Right cardiac atrium (tissue), 5 donors: ENCODE results near the gene RNF7. TPM values are rescaled to one million over a fixed set of nuclear protein-coding genes. Genes with fewer than 3 reads are reported as not detected.

Source experiments
- ATAC-seq, 2 donors: fragments of 200-7000 bp; cut with Tn5 transposase; one replicate each; pipeline versions ENCODE4 v1.8.0 to v1.9.1; 2020; ENCODE audit warnings: moderate library complexity in 2 of 2, mild to moderate bottlenecking in 1 of 2
- DNase-seq, 3 donors: peaks; one replicate each; pipeline ENCODE4 v3.0.0-alpha.2; 2020
- H3K27ac ChIP-seq: one replicate; pipeline ENCODE4 v1.5.1; 2013; ENCODE audit warnings: mild to moderate bottlenecking, low read length, control low read depth, moderate library complexity
- H3K27me3 ChIP-seq: one replicate; pipeline ENCODE4 v1.6.1; 2013; ENCODE audit not compliant: control insufficient read depth, insufficient read depth
- H3K4me1 ChIP-seq: one replicate; pipeline ENCODE4 v1.6.1; 2013; ENCODE audit warnings: low read length; ENCODE audit not compliant: control insufficient read depth, insufficient read depth
- H3K4me3 ChIP-seq: one replicate; pipeline ENCODE4 v1.5.1; 2013; ENCODE audit warnings: low read length, control low read depth
- H3K9me3 ChIP-seq: one replicate; pipeline ENCODE4 v1.6.1; 2013; ENCODE audit warnings: low read length; ENCODE audit not compliant: control insufficient read depth
- WGBS: extraction: QIAGEN DNeasy Blood & Tissue Kit; methylation state at CpG from one replicate; pipeline ENCODE4 v1.1.7; 2013; 5-methylcytosine and 5-hydroxymethylcytosine counted together
- intact Hi-C, 4 donors: fragments of 100-400 bp; cut with DNase I; formaldehyde crosslinking; loops; one replicate each; pipeline versions ENCODE4 v1.11.0 to v1.14.0; 2022 to 2023
- polyA plus RNA-seq: library from polyadenylated mRNA; stranded (reverse); fragments of 200-250 nt; gene quantifications from one replicate; pipeline ENCODE4 v1.2.3, GENCODE V29; 2013
- total RNA-seq, 4 donors: library from RNA; stranded (reverse); fragmentation: NEBNext Ultra II Directional; extraction: Animal tissue kit (Norgen Biotek cat#: 25700); gene quantifications; one replicate each; pipeline ENCODE4 v1.2.1, GENCODE V29; 2021
- donor health status: healthy with polysubstance abuse.
- donor health status: DM: no; HTN: yes; CAD: no.
- donor health status: DM: no; HTN: no; CAD: no.
- donor health status: DM: no; HTN: yes; CAD: no; lungs with severe emphysema.
- donor health status: DM: yes; HTN: yes; CAD: no.

The RNF7 gene
- total and polyA plus RNA-seq, 5 donors, result 66.2 to 128 (median 79.1) TPM

DNA sequence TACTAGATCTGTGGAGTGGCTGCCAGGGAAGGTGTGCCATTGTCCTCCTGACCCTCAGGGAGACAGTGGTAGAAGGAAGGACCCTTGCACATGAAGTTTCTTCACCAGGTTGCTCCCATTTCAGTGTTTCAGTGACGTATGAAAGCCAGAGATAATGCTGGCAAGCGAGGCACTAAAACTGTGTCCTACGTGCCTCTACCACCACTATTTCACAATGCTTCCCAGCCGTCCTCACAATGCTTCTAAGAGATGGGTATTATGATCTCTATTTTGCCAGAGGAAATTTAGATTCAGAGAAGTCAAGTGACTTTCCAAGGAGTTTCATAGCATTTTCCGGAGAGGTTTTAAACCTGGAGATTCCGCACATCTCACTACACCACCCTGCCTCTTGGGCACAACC lies 28.0 kb upstream of the RNF7 start:
- H3K9me3 ChIP-seq, result no peaks in the 10 kb centered on the region
- ATAC-seq (no peak), DNase-seq (no peak)
- 92% methylated on average over 6 of the region's 6 CpGs for WGBS
- no peaks in the 10 kb centered on the region for H3K4me1 ChIP-seq
- intact Hi-C loops, result no loop called here
- no peak overlapping the region for H3K4me3 ChIP-seq
- no peaks in the 10 kb centered on the region for H3K27me3 ChIP-seq
- H3K27ac ChIP-seq, result no peak overlapping the region

DNA sequence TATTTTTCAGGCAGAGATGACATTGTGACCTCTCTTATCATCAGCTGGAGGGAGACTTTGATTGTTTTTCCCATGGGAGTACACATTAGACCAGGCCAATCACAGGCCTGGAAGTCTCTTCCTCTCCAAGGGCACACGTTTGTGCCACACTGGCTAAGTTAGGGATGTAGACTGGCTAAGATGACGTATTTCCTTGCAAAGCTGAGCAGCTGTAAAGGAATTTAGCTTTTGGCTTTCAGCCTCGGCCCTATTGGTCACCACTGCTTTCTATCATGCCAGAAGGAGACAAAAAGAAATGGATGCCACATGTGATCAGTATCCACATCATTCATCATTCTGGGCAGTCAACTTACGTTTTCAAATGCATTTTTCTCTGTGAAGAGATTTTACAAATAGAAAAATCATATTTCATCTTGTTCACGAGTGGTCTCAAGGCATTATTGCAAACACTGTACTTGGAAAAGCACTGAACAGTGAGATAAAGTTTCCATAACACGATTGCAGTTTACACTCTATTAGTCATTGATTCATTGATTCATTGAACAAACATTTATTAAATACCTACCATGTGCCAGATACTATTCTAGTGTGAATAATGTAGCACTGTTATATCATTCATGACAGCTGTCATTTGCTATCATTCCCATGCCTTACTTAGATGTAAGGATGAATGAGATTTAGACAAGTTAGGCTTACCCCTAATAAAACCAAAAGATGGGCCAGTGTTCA lies 27.0 kb upstream of the RNF7 start:
- WGBS, result 39% methylated on average over 6 of the region's 6 CpGs
- ATAC-seq (peak; percentile 71 to 79), DNase-seq (peak in 1 of 3 donors; percentile 36)
- intact Hi-C loops, result no loop called here
- H3K4me3 ChIP-seq, result no peak overlapping the region
- H3K27me3 ChIP-seq, result no peaks in the 10 kb centered on the region
- H3K27ac ChIP-seq, result no peak overlapping the region
- no peaks in the 10 kb centered on the region for H3K4me1 ChIP-seq
- no peaks in the 10 kb centered on the region for H3K9me3 ChIP-seq

DNA sequence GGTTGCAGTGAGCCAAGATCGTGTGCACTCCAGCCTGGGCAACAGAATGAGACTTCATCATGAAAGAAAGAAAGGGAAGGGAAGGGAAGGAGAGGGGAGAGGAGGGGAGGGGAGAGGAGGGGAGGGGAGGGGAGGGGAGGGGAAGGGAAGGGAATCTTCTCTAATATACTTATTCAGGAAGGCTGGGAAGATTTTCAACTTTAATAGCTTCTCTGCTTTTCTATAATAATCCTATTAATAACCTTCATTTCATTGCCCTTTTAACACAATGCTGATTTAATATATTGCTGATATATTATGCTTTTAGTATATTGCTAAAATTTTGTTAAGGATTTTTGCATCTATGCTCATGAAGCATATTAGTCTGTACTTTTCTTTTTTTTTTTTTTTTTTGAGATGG lies 23.4 kb upstream of the RNF7 start:
- 90% methylated on average over 1 of the region's 1 CpG for WGBS
- ATAC-seq (no peak), DNase-seq (no peak)
- intact Hi-C loops, result no loop called here
- Histone ChIP-seq H3K27me3 (no peaks in the 10 kb centered on the region), H3K9me3 (no peaks in the 10 kb centered on the region), H3K4me3 (no peak overlapping the region), H3K27ac (no peak overlapping the region), H3K4me1 (no peaks in the 10 kb centered on the region)

DNA sequence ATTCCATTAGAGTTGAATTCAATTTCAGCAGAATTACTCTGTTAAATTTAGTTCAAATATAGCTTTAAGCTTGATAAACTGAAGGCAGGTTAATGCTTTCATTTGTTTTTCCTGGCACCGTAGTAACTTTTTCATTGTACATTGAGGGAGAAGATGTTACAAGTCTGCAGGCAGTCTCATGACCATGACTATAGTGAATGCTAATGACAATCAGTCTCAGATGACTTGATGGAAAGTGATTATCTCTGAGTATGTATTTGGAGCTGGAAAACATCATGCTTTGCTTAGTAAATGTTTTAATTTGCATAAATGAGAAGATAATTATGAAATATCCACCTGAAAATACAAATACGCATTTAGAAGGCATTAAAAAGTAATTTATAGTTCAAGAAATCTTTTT lies 16.0 kb upstream of the RNF7 start:
- WGBS, result 88% methylated on average over 2 of the region's 2 CpGs
- Histone ChIP-seq H3K4me3 (no peak overlapping the region), H3K27me3 (no peaks in the 10 kb centered on the region), H3K27ac (no peak overlapping the region), H3K4me1 (peaks cover 1% of the 10 kb centered on the region), H3K9me3 (no peaks in the 10 kb centered on the region)
- intact Hi-C loops, result no loop called here
- DNase-seq (no peak), ATAC-seq (no peak)

DNA sequence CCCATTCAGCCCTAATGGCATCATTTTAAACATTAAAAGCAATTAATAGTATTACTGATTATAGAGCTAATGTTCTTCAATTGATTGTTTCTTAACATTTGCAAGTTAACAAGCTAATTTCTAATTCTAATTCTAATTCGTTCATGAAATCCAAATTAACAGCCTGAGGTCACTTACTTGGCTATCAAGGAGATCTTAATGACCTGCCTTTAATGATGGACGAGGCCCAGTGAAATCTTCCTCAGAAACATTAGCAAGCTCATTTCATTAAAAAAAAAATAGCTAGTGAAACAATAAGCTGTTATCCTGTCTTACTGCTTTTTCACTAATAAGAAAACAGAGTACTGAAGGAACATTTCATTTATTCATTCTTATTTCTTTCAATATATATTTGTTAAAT lies 15.4 kb upstream of the RNF7 start:
- WGBS, result 76% methylated on average over 2 of the region's 2 CpGs
- ATAC-seq, result no peak
- no peak overlapping the region for H3K4me3 ChIP-seq
- no peak for DNase-seq
- peaks cover 1% of the 10 kb centered on the region for H3K4me1 ChIP-seq
- H3K9me3 ChIP-seq, result no peaks in the 10 kb centered on the region
- no peaks in the 10 kb centered on the region for H3K27me3 ChIP-seq
- intact Hi-C loops, result no loop called here
- no peak overlapping the region for H3K27ac ChIP-seq

DNA sequence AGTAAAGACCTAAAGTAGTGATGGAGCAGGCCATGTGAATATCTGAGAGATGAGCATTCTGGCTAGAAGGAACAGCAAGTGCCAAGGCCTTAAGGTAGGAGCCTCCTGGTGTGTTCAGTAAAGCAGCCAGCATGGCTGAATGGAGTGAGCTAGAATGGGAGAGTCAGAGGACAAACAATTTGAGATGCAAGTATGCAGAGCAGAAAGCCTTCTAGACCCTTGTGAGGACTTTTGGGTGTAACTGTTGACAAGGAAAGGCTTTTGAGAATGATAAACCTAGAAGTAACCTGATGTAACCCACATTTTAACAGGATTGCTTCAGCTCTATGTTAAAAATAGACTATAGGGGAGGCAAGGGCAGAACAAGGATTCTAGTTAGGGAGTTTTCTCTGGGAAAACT lies 14.8 kb upstream of the RNF7 start:
- intact Hi-C loops, result no loop called here
- Histone ChIP-seq H3K27ac (no peak overlapping the region), H3K27me3 (no peaks in the 10 kb centered on the region), H3K4me1 (peaks cover 1% of the 10 kb centered on the region), H3K9me3 (no peaks in the 10 kb centered on the region), H3K4me3 (no peak overlapping the region)
- DNase-seq (no peak), ATAC-seq (no peak)

DNA sequence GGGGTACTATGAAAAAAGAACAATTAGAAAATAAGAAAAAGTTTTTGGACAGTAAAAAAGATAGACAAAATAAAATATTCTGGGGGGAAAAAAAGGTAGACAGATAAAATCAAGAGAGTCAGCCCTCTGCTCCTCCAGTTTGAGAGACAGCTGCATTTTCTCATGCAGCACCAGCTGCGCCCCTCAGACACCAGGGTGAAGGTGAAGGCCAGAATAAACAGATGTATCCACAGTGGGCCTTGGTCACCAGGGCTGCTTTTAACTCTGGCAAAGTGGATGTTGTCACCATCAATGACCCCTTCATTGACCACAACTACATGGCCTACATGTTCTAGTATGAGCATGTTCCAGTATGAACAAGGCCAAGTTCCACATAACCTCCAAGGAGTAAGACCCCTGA lies 13.9 kb upstream of the RNF7 start:
- ATAC-seq (no peak), DNase-seq (no peak)
- Histone ChIP-seq H3K27ac (no peak overlapping the region), H3K4me1 (peaks cover 1% of the 10 kb centered on the region), H3K4me3 (no peak overlapping the region), H3K9me3 (no peaks in the 10 kb centered on the region), H3K27me3 (no peaks in the 10 kb centered on the region)
- WGBS, result 98% methylated on average over 1 of the region's 1 CpG
- intact Hi-C loops, result no loop called here

DNA sequence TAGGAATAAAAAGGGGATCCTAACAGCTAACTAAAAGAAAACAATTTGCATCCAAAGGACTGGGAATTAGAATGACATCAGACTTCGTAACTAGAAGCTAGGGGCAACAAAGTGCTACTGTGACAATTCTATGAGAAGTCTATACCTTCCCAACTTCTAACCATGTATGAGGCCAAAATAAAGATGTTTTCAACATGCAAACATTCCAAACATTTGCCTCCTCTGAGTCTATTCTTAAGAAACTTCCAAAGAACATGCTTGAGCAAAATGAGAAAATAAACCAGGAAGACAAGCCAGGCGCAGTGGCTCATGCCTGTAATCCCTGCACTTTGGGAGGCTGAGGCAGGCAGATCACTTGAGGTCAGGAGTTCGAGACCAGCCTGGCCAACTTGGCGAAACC lies 13.1 kb upstream of the RNF7 start:
- Histone ChIP-seq H3K27me3 (no peaks in the 10 kb centered on the region), H3K4me1 (peaks cover 1% of the 10 kb centered on the region), H3K9me3 (no peaks in the 10 kb centered on the region), H3K27ac (no peak overlapping the region), H3K4me3 (no peak overlapping the region)
- no peak for DNase-seq
- no peak for ATAC-seq
- intact Hi-C loops, result no loop called here
- WGBS, result 92% methylated on average over 4 of the region's 4 CpGs

DNA sequence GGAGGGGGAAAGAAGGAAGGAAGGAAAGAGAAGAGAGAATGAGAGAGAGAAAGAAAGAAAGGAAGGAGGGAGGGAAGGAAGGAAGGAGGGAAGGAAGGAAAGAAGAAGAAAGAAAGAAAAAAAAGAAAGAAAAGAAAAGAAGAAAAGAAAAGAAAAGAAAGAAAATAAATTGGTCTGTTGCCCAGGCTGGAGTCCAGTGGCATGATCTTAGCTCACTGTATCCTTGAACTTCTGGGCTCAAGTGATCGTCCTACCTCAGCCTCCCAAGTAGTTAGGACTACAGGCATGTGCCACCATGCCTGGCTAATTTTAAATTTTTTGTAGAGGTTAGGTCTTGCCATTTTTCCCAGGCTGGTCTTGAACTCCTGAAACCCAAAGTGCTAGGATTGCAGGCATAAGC lies 11.6 kb upstream of the RNF7 start:
- DNase-seq (no peak), ATAC-seq (no peak)
- H3K9me3 ChIP-seq, result no peaks in the 10 kb centered on the region
- no peak overlapping the region for H3K4me3 ChIP-seq
- intact Hi-C loops, result no loop called here
- H3K4me1 ChIP-seq, result peaks cover 1% of the 10 kb centered on the region
- whole genome bisulfite sequencing, result 86% methylated on average over 1 of the region's 1 CpG
- no peak overlapping the region for H3K27ac ChIP-seq
- H3K27me3 ChIP-seq, result no peaks in the 10 kb centered on the region

DNA sequence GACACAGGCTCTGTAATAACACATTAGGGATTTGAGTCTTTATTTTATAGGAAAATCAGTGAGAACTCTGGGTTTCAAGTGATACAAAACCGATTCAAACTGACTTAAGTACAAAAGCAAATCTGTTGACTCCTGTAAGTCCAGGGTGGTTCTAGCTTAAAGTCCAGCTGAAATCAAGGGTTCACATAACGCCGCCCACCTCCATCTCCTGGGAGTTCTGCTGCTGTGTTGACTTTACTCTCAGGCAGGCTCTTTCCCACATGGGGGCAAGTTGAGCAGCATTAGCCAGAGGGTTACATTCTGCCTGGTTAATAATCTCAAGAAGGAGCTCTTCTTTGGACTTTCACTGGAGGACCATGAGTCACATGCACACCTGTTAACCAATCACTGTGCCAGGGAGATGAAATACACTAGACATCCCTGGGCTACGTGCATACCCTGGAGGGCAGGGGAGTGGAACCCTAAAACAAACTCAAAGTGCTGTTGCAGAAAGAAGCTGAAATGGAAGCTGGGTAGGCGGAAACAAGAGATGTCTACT lies 9.7 kb upstream of the RNF7 start:
- intact Hi-C loops, result no loop called here
- H3K27me3 ChIP-seq, result no peaks in the 10 kb centered on the region
- H3K27ac ChIP-seq, result no peak overlapping the region
- 80% methylated on average over 5 of the region's 5 CpGs for WGBS
- no peak for DNase-seq
- no peak overlapping the region for H3K4me3 ChIP-seq
- H3K9me3 ChIP-seq, result no peaks in the 10 kb centered on the region
- peaks cover 1% of the 10 kb centered on the region for H3K4me1 ChIP-seq
- no peak for ATAC-seq

DNA sequence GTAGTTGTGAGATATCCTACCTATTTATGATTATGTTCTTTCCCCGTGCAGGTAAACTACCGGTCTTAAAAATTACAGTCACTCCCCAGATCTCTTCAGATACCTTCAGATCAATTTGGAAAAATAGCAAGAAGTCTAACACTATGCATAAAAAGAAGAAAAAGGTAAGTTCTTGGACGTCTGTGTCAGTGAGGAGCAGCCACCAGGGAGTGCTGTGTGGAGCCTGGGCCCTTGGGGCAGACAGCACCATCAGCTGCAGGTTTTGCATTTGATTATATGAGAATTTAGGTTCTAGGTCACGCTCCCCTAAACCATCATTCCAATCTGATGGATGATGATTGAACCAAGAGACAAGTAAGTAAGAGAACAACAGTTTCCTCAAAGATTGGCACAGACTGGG lies 8.9 kb upstream of the RNF7 start:
- 81% methylated on average over 4 of the region's 4 CpGs for WGBS

DNA sequence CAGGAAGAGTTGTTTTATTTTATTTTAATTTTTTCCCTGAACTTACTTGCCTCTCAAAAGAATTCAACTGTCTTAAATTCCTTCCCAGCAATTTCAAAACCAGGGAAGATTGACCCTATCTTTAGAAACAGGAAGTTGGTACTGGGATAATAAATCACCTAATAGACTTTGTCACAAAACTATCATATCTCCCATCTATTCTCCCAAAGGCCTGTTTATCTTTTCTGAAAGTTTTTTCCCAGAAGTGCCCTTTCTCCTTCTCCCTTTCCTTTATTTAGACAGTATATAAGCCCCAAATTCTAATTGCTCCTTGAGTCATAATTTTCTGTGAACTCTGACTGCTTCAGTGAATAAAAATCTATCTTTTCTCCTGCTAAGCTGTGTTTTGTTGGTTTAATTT lies 2.9 kb upstream of the RNF7 start:
- ATAC-seq (no peak), DNase-seq (no peak)
- intact Hi-C loops, result loop anchor here in 1 of 4 donors (10.0 kb wide), 1 partner anchor 140 kb away; the partner anchor contains the start of gene ATP1B3
- Histone ChIP-seq H3K4me3 (no peak overlapping the region), H3K4me1 (no peaks in the 10 kb centered on the region), H3K27me3 (no peaks in the 10 kb centered on the region), H3K27ac (no peak overlapping the region), H3K9me3 (no peaks in the 10 kb centered on the region)

More for the DNA sequence above, 8.9 kb upstream of the RNF7 start:
- H3K9me3 ChIP-seq, result no peaks in the 10 kb centered on the region
- DNase-seq (no peak), ATAC-seq (no peak)
- no peaks in the 10 kb centered on the region for H3K4me1 ChIP-seq
- intact Hi-C loops, result no loop called here
- no peak overlapping the region for H3K27ac ChIP-seq
- no peak overlapping the region for H3K4me3 ChIP-seq
- no peaks in the 10 kb centered on the region for H3K27me3 ChIP-seq
